GM23338 (cell line): ENCODE results near the gene TSPAN3. TPM values are rescaled to one million over a fixed set of nuclear protein-coding genes. Genes with fewer than 3 reads are reported as not detected.

Experiments
- ATAC-seq: fragments of 200-7000 bp; cut with Tn5 transposase; 3 replicates; pipeline ENCODE4 v1.9.1; 2020
- DNase-seq: peaks from one replicate; pipeline ENCODE4 v3.0.0-alpha.2; 2015; ENCODE audit warnings: low spot score
- H2AFZ ChIP-seq: fragments of 200-600 bp; sonication (generic); 2 replicates; pipeline ENCODE4 v1.8.0; 2016; ENCODE audit warnings: antibody characterized with exemption, mild to moderate bottlenecking, moderate library complexity
- H3F3A ChIP-seq: fragments of 200-600 bp; sonication (generic); replicated peaks from 2 replicates; pipeline ENCODE4 v1.8.0; 2017; ENCODE audit warnings: antibody characterized with exemption, mixed run types, low read depth
- H3K27ac ChIP-seq: fragments of 200-600 bp; sonication (generic); 2 replicates; pipeline ENCODE4 v1.6.1; 2016; ENCODE audit warnings: low read depth
- H3K27me3 ChIP-seq: fragments of 200-600 bp; sonication (generic); 2 replicates; pipeline ENCODE4 v1.8.0; 2016; ENCODE audit warnings: mild to moderate bottlenecking, mixed run types, moderate library complexity; ENCODE audit not compliant: insufficient read depth
- H3K36me3 ChIP-seq: fragments of 200-600 bp; sonication (generic); 2 replicates; pipeline ENCODE4 v1.8.0; 2016; ENCODE audit warnings: mild to moderate bottlenecking; ENCODE audit not compliant: insufficient read depth
- H3K4me1 ChIP-seq: fragments of 200-600 bp; sonication (generic); 2 replicates; pipeline ENCODE4 v1.8.0; 2016; ENCODE audit warnings: mild to moderate bottlenecking, moderate library complexity; ENCODE audit not compliant: insufficient read depth
- H3K4me2 ChIP-seq: fragments of 200-600 bp; sonication (generic); 2 replicates; pipeline ENCODE4 v1.7.1; 2017; ENCODE audit warnings: mixed run types
- H3K4me3 ChIP-seq: fragments of 200-600 bp; sonication (generic); 2 replicates; pipeline ENCODE4 v1.6.1; 2016; ENCODE audit warnings: mixed run types
- H3K79me2 ChIP-seq: fragments of 200-600 bp; sonication (generic); replicated peaks from 2 replicates; pipeline ENCODE4 v1.8.0; 2017; ENCODE audit warnings: mild to moderate bottlenecking; ENCODE audit not compliant: insufficient read depth
- H3K9me2 ChIP-seq: fragments of 200-600 bp; sonication (generic); 2 replicates; pipeline ENCODE4 v1.8.0; 2017; ENCODE audit not compliant: insufficient read depth
- H4K20me1 ChIP-seq: fragments of 200-600 bp; sonication (generic); replicated peaks from 2 replicates; pipeline ENCODE4 v1.8.0; 2017; ENCODE audit warnings: mild to moderate bottlenecking; ENCODE audit not compliant: insufficient read depth
- H3K27ac Mint-ChIP-seq: 2 replicates; pipeline ENCODE4 v1.8.0; 2020; ENCODE audit warnings: inconsistent platforms, mild to moderate bottlenecking, moderate library complexity, mixed read lengths
- H3K27me3 Mint-ChIP-seq: 3 replicates; pipeline ENCODE4 v1.8.0; 2022; ENCODE audit warnings: low read depth, mild to moderate bottlenecking, moderate library complexity, mixed read lengths, inconsistent platforms; ENCODE audit not compliant: insufficient read depth, poor library complexity
- H3K36me3 Mint-ChIP-seq: 3 replicates; pipeline ENCODE4 v1.8.0; 2021; ENCODE audit warnings: low read depth, mild to moderate bottlenecking, inconsistent platforms, moderate library complexity, mixed read lengths
- H3K4me1 Mint-ChIP-seq: 3 replicates; pipeline ENCODE4 v1.8.0; 2020; ENCODE audit warnings: mild to moderate bottlenecking, inconsistent platforms, mixed read lengths
- H3K4me3 Mint-ChIP-seq: 3 replicates; pipeline ENCODE4 v1.8.0; 2021; ENCODE audit warnings: moderate library complexity, mild to moderate bottlenecking, inconsistent platforms, mixed read lengths
- H3K9me3 Mint-ChIP-seq: 3 replicates; pipeline ENCODE4 v1.8.0; 2020; ENCODE audit warnings: moderate library complexity, mild to moderate bottlenecking, inconsistent platforms, mixed read lengths
- CREB1 ChIP-seq: fragments of 250-450 bp; sonication (Bioruptor Pico); IDR thresholded peaks from 2 replicates; pipeline ENCODE4 v1.5.0; 2020; ENCODE audit warnings: low read depth, mild to moderate bottlenecking, moderate library complexity
- ETS1 ChIP-seq: IDR thresholded peaks from 2 replicates; pipeline ENCODE4 v1.6.1; 2016; ENCODE audit warnings: antibody characterized with exemption
- EZH2 ChIP-seq: fragments of 200-600 bp; sonication (generic); IDR thresholded peaks from one replicate; pipeline ENCODE4 v1.8.0; 2017; ENCODE audit warnings: antibody characterized with exemption, mild to moderate bottlenecking, low read depth; ENCODE audit not compliant: unreplicated experiment
- EZH2phosphoT487 ChIP-seq: fragments of 200-600 bp; sonication (generic); IDR thresholded peaks from one replicate; pipeline ENCODE4 v1.8.1; 2018; ENCODE audit warnings: antibody characterized with exemption; ENCODE audit not compliant: unreplicated experiment
- JUNB ChIP-seq: IDR thresholded peaks from one replicate; pipeline ENCODE4 v1.6.1; 2016; ENCODE audit warnings: antibody characterized with exemption; ENCODE audit not compliant: unreplicated experiment
- NANOG ChIP-seq: IDR thresholded peaks from 2 replicates; pipeline ENCODE4 v1.6.1; 2016; ENCODE audit warnings: antibody characterized with exemption, borderline replicate concordance
- POLR2AphosphoS5 ChIP-seq: IDR thresholded peaks from 2 replicates; pipeline ENCODE4 v1.6.1; 2016; ENCODE audit warnings: antibody characterized with exemption, low read depth
- REST ChIP-seq: IDR thresholded peaks from one replicate; pipeline ENCODE4 v1.6.1; 2018; ENCODE audit warnings: antibody characterized with exemption; ENCODE audit not compliant: unreplicated experiment
- STAT1 ChIP-seq: IDR thresholded peaks from one replicate; pipeline ENCODE4 v1.6.1; 2016; ENCODE audit warnings: antibody characterized with exemption; ENCODE audit not compliant: unreplicated experiment
- ZNF114 ChIP-seq: fragments of 250-450 bp; sonication (Bioruptor Pico); IDR thresholded peaks from 2 replicates; pipeline ENCODE4 v1.5.0; 2020; ENCODE audit warnings: mild to moderate bottlenecking, moderate library complexity
- ZNF331 ChIP-seq: fragments of 250-450 bp; sonication (Bioruptor Pico); IDR thresholded peaks from 2 replicates; pipeline ENCODE4 v1.5.0; 2020; ENCODE audit warnings: low read depth, mild to moderate bottlenecking, moderate library complexity
- ZNF462 ChIP-seq: fragments of 250-450 bp; sonication (Bioruptor Pico); IDR thresholded peaks from 2 replicates; pipeline ENCODE4 v1.5.0; 2020; ENCODE audit warnings: mild to moderate bottlenecking, moderate library complexity
- polyA plus RNA-seq: library from polyadenylated mRNA; unstranded; fragments of >200 nt; fragmentation: Nextera tagmentation; extraction: Ambion mirVana; gene quantifications from 2 replicates; pipeline ENCODE4 v1.2.1, GENCODE V29; 2016
- total RNA-seq: library from RNA; depleted of rRNA; stranded (reverse); fragments of >200 nt; shearing (Covaris generic); gene quantifications from 2 replicates; pipeline ENCODE4 v1.2.3, GENCODE V29; 2014
- TF ChIP-seq, protein P1 (sequence below), 2 experiments: fragments of 200-600 bp in 1 of 2; sonication (generic) in 1 of 2; conservative IDR thresholded peaks; 2 replicates each; pipeline versions ENCODE4 v1.5.1 to v1.6.1; 2016 to 2017; ENCODE audit warnings: antibody characterized with exemption in 2 of 2, low read depth in 2 of 2, mild to moderate bottlenecking in 2 of 2, moderate library complexity in 1 of 2

The TSPAN3 gene
- total and polyA plus RNA-seq, 2 experiments from 2014 or later = 72.5 to 159 TPM

DNA sequence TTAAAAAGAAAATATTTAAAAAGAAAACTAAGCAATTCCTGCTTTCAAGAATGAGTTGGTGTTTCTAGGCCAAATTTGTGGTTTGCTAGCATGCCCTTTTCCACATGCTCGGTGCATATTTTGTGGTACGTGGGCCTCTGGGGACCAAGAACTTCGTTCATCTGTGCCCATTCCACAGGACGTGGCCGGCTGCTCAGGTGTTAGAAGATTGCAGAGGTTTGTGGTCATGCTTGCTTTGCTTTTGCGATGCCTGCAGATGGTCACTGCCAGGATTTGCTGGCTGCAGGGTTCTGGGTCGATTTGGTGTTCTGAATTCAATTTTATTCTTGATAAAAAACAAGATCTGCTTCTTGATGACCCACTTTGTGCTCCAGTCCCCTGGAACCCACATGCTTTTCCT lies 68.5 kb downstream of the TSPAN3 start:
- peak overlapping the region; percentile 32; the same call in 1 of the 2 replicates for H2AFZ ChIP-seq
- TF ChIP-seq NANOG = no peak
- TF ChIP-seq ZNF114 (CRISPR knock-in tag) = no peak
- TF ChIP-seq ZNF462 (CRISPR knock-in tag) = no peak
- TF ChIP-seq REST = no peak
- TF ChIP-seq ETS1 = no peak
- no peak for TF ChIP-seq JUNB
- TF ChIP-seq EZH2 = no peak
- no peak for TF ChIP-seq STAT1
- TF ChIP-seq CREB1 (CRISPR knock-in tag) = no peak
- TF ChIP-seq, protein P1, sequence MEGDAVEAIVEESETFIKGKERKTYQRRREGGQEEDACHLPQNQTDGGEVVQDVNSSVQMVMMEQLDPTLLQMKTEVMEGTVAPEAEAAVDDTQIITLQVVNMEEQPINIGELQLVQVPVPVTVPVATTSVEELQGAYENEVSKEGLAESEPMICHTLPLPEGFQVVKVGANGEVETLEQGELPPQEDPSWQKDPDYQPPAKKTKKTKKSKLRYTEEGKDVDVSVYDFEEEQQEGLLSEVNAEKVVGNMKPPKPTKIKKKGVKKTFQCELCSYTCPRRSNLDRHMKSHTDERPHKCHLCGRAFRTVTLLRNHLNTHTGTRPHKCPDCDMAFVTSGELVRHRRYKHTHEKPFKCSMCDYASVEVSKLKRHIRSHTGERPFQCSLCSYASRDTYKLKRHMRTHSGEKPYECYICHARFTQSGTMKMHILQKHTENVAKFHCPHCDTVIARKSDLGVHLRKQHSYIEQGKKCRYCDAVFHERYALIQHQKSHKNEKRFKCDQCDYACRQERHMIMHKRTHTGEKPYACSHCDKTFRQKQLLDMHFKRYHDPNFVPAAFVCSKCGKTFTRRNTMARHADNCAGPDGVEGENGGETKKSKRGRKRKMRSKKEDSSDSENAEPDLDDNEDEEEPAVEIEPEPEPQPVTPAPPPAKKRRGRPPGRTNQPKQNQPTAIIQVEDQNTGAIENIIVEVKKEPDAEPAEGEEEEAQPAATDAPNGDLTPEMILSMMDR (conservative IDR thresholded peaks at IDR 0.05; ENCODE audit: low read depth in 2 of 2) = no peak
- no peak for TF ChIP-seq POLR2AphosphoS5
- no peak for TF ChIP-seq EZH2phosphoT487
- no peak for TF ChIP-seq ZNF331 (CRISPR knock-in tag)
- no peak overlapping the region for H3K4me3 Mint-ChIP-seq
- no peak overlapping the region for H3K4me2 ChIP-seq
- no peak overlapping the region for H3K27ac ChIP-seq
- H3K4me1 Mint-ChIP-seq = no peaks in the 10 kb centered on the region
- no peaks in the 10 kb centered on the region for H3K79me2 ChIP-seq
- no peaks in the 10 kb centered on the region for H3K9me2 ChIP-seq
- no peaks in the 10 kb centered on the region for H3K9me3 Mint-ChIP-seq
- DNase-seq (no peak), ATAC-seq (no peak)
- no peaks in the 10 kb centered on the region for H3K36me3 ChIP-seq
- peaks cover 6% of the 10 kb centered on the region for H3K27me3 Mint-ChIP-seq
- no peaks in the 10 kb centered on the region for H4K20me1 ChIP-seq
- H3K27ac Mint-ChIP-seq = no peak overlapping the region
- H3K36me3 Mint-ChIP-seq = no peaks in the 10 kb centered on the region
- no peaks in the 10 kb centered on the region for H3F3A ChIP-seq
- no peaks in the 10 kb centered on the region for H3K27me3 ChIP-seq
- no peak overlapping the region for H3K4me3 ChIP-seq
- H3K4me1 ChIP-seq = no peaks in the 10 kb centered on the region
